GM19025 (cell line): ENCODE measurements around the gene CFAP100.

Experiments
- ATAC-seq: cut with Tn5 transposase; IDR thresholded peaks from one replicate; pipeline ENCODE4 v1.9.1; 2021; ENCODE audit warnings: mild to moderate bottlenecking, low read depth, moderate library complexity; ENCODE audit not compliant: unreplicated experiment

Gene CFAP100

DNA sequence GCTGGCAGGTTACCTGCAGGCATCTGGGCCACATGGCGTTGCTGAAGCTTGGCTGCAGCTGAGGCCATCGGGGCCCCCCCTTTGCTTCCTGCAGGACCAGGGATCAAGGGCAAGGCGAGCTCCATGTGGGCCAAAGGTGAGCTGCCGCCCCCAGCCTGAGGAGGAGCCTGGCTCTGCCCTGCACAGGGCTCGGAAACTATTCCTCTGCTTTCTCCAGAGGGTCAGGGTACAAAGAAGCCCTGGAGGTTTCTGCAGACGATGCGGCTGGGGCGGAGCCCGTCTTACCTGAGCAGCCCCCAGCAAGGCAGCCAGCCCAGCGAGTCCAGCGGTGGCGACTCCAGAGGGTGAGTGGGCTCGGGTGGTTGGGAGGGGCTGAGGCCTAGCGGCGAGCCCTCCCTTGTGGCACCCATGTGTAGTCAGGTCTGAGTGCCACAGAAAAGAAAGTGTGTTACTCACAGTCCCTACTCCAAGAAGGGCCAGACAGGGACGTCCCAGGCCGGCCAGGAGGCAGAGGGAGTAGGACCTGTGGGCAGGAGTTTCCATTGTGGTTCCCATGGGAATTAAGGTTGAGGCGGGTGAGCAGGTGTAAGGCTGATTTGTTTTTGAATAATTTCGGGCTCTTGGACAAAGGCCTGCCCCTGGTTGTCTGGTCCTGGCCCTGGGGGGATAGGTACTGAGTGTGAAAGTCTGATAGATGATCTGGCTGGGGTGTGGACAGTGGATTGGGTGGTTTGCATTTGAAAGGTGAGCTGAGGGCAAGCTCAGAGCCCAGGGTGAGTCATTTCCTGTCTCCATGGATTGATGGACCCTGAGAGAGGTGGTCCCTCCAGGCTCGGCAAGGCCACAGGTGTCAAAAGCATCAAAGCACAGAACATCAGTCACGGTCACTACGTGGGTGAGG, 25.4 kb downstream of the CFAP100 start:
- ATAC-seq, result no peak

DNA sequence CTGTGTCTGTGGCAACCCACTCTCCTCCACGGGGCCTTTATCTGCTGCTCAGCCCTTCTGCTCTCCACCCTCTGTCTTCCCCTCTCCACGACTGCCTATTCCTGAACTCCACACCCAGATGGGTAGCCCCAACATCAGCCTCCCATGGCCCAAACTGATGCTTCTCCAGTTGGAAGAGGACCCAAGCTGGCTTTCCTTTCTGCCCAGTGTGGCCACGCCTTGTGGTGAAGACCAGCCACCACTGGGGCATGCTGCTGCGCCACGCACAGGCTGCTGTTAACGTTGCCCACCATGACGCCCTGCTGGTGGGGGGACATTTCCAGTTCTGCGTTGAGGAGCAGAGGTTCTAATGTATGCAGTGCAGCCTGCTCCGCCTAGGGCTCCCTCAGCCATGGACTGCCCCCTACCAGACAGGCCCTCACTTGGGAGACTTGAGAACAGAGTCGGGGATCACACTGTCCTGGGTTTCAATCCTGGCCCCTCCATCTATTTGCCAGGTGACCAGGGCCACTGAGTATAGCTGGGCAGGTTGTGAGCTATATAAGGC, 26.9 kb downstream of the CFAP100 start:
- no peak for ATAC-seq

DNA sequence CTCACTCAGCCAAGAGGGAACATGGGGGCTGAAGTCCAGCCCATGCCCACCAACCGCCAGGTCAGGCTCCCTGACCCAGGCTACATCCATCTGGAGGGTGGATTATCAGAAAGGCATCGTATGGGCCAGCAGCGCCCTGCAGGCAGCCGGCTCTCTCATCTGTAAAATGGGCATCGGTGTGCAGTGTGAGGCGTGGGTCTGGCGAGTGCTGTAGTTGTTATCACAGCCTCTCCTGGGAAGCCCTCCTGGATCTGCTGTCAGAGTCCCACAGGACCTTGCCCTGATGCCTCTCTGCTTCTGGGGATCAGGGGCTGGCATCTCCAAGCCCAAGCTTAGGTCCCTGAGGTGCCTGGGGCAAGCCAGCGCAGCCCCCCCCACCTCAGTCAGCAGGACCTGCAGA, 27.4 kb downstream of the CFAP100 start:
- ATAC-seq, result no peak

DNA sequence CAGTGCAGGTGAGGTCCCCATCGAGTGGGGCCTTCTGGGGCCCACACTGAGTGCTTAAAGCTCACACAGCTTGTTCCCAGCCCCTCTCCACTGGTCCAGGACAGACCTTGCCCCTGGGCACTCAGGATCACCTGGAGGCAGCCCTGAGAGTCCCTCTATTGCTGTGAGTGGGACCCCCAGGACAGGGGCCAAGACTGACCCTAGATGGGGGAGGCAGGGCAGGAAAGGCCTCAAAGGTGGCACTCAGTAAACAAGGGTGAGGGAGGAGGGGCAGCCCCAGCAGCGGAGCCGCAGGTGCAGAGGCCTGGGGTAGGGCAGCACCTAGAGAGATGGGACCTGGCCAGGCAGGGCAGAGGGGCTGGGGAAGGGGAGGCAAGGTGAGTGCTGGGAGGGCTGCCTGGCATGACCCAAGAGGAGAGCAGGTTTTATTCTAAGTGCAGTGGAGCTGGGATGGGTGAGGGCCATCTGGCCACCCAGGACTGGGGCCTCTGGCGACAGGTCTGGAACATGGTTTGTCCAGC, 27.9 kb downstream of the CFAP100 start:
- no peak for ATAC-seq

DNA sequence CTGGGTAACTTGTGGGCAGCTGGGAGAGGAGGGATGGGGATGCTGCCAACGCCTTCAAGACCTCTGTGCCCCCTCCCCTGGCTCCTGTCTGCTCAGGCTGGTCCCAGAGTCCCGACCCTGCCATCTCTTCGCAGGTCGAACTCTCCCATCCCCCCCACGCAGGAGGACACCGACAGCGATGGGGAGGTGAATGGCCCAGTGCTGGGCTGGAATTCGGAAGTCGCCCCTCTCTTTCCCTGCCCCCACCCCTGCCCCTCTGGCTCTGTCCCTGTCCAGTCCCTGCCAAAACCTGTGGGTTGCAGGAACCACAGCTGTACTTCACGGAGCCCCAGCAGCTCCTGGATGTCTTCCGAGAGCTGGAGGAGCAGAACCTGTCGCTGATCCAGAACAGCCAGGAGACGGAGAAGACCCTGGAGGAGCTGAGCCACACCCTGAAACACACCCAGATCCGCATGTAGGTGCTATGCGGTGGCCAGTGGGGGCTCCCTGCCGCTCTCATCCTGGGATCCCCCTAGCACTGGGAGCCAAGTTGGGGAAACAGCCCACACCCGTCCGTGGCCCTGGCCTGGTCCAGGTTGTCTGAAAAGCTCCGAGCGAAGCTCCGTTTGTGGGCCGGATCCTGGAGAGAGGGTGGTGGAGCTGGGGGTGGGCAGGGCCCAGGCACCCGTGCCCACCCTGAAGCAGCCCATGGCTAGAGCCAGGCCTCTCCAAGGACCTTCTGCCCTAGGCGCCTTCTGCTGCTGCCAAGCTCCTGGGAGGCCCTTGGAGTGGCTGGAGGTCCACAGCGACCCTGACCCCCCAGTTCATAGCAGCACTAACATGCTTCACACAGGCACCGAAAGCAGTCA, 28.7 kb downstream of the CFAP100 start:
- ATAC-seq, result no peak

DNA sequence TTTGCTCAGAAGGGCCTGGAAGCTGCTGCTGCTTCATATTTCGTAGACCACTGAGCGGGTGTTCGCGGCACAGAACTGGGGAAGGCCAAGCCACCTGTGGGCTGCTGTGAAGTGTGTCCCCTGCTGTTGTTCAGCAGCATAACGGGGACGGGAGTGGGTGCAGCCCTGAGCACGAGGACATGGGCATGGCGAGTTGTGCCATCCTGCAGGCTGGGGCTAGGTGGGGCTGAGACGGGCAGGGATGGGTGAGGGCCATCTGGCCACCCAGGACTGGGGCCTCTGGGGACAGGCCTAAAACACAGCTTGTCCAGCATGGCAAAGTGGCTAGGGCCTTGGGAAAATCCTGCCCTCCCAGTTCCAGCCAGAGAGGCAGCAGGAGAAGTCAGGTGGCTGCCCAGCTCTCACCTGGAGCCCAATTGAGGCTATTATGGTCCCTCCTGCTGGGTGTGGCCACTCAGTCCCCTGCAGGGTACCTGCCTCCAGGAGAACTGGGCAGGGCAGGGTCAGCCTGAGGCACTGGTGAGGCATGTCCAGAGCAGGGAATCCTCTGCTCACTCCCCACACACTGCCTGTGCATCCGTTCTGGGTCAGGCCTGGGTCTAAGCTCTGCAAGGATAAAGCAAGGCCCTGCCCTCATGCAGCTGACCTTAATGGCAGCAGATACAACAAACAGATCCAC, 29.5 kb downstream of the CFAP100 start:
- ATAC-seq, result no peak

DNA sequence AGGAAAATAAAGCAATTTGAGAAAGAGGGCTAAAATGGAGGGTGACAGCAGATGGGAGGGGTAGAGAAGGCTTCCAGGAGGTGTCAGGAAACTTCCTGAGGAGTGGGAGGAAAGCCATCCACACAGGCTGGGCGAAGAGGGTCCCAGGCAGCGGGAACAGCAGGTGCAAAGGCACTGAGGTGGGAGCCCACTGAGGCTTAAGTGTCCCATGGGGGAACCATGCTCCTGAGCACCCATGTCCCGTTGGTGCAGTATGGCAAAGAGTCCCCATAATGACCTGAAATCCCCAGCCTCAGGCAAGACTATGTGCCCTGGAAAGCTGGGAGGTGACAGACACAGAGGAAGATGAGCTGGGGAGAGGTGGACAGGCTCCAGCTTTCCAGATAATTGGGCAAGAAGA, 30.0 kb downstream of the CFAP100 start:
- no peak for ATAC-seq

DNA sequence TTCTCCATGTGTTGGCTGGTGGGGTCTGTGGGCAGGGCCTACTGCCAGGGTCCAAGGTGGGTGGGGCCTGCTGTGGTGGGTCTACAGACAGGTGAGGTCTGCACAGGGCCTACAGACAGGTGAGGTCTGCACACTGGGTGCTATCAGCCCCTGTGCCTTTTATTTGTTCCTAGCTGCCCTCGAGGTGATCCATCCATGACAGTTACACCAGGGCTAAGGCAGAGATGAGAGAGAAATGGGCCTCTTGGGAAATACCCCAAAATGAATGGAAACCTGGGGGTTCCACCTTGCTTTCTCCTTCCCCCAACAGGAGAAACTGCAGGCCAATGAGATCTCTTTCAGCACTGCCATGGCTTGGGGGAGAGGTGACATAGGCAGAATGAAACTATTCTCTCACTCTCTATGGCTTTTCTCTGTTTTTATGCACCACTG, 36.4 kb downstream of the CFAP100 start:
- peak; percentile 75 for ATAC-seq

DNA sequence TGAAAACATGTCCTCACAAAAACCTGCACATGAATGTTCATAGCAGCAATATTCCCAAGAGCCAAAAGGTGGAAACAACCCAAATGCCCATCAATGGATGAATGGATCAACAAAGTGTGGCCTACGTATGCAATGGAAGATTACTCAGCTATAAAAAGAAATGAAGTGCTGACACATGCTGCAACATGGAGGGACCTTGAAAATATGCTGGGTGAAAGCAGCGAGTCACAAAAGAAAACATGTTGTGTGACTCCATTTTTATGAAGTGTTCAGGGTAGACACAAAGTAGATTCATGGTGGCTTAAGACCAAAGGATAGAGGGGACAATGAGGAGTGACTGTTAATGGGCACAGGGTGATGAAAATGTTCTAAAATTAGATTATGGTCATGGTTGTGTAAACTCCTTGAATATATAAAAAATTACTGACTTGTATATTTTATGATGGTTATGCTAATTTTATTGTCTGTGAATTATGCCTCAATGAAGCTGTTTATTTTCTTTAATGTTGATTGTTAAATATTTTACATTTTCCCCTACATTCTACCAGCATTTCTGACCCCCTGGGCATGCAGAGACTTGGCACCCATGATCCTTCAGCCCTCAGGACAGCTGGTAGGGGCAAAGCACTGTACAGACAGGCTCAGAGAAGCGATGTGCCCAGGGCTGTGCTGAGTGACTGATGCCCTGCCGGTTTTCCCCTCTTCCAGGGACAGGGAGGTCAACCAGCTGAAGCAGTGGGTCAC, 37.8 kb downstream of the CFAP100 start:
- ATAC-seq, result no peak

DNA sequence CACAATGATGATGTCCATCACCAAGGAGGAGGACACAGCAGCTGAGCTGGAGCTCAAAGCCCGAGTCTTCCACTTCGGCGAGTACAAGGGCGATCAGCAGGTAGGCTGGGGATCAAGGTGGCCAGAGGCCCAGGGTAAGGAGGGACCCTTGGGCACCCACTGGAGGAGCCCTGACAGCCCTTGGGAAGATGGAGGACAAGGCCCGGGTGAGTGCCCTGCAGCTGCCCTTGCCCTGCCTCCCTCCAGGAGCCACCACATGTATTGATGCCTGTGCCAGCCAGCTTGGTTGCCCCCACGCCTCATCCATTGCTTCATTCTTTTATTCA, 38.4 kb downstream of the CFAP100 start:
- no peak for ATAC-seq

DNA sequence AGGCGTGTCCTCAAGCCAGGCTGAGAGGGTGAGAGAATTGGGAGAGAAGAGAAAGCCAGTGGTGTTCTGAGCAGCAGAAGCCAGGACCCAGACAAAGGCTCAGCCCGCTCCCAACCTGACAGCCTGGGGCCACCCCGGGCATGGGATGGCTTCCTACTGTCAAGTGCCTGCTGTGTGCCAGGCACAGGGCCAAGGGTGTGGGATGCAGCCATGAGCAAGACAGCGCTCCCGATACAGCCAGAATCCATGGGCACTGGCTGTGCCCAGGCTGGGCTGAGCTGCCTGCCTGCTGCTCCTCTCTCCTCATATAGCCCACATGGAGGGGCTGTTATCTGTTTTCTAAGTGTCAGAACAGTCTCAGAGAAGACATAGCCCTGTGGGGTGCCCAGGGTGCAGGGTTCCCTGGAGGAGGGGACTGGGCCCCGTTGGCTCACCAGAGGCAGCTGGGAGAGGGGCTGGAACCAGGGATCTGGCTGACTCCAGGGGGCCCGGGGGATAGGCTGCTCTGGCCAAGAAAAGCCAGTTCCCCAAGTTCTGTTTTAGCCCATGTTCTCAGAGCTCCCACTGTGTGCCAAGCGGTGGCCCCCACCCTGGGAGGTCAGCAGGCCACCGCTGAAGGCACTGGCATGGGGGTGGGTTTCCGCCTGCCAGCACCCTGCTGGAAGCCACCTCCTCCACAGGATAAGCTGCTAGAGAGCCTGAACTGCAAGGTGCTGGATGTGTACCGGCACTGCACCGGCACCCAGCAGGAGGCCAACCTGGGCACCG, 39.0 kb downstream of the CFAP100 start:
- no peak for ATAC-seq

DNA sequence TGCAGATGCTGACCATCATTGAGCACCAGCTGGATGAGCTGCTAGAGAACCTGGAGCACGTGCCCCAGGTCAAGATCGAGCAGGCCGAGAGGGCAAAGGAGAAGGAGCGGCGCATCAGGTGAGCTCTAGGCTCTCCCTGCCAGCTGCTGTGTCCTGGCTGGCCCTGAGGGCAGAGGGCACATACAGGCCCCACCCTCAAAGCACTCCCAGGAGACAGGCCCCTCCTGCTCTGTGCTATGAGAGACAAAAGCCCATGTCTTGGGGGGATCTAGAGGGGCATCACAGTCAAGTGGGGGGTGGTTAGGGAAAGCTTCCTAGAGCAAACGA, 39.5 kb downstream of the CFAP100 start:
- ATAC-seq, result no peak

DNA sequence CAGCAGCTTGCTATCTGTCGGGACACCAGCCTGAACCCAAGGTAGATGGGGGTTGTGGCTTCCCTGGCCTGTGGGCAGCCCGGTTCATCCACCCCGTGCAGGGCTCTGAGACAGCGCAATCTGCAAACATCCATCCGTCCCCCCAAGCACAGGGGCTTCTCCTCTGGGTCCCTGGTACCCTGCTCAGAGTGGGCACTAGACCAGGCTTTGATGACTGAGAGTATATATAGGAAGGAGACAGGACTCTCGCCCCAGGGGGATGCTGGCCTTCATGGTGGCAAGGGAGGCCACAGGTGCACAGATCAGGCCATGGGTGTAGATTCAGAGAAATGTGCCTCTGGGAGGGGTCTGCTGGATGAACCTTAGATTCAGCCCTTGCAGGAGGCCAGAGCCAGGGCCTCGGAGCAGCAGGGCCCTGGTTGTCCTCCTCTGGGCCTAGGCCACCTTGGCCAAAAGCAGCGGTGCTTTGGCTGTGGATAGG, 40.3 kb downstream of the CFAP100 start:
- ATAC-seq, result no peak

DNA sequence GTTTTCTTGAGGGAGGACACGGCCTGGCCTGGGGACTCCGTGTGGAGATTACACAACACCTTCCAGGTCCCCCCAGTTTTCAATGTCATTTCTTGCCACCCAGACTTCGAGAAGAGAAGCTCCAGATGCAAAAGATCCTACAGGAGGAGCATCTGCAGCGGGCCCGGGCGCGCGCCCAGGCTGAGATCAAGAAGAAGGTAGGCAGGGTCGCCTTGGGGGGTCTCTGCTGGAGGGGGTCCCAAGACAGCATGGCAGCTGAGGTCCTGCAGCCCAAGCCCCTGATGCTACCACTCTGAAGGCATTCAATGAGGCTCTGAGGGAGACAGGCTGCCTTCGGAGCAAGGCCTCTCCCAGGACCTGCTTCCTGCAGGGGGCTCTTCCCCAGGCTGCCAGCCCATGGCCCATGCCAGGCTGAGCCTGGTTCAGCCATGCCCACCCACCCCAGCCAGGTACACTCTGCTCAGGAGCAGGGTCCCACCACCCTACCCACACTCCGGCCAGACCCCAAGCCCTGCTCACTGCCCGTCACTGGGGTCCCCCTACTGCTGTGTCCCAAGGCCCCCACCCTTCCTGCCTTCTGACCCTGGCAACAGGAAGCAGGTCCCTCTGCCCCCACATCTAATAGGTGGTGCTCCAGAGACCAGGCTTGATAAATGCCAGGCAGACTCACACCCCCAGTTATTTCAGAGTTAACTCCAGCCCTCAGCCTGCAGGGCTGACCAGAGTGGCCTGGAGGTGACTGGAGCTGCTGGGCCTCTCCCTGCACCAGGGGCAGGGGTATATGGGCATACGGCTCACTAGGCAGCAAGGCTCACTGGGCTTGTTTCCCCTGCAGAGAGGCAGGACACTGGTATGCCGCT, 41.0 kb downstream of the CFAP100 start:
- no peak for ATAC-seq

DNA sequence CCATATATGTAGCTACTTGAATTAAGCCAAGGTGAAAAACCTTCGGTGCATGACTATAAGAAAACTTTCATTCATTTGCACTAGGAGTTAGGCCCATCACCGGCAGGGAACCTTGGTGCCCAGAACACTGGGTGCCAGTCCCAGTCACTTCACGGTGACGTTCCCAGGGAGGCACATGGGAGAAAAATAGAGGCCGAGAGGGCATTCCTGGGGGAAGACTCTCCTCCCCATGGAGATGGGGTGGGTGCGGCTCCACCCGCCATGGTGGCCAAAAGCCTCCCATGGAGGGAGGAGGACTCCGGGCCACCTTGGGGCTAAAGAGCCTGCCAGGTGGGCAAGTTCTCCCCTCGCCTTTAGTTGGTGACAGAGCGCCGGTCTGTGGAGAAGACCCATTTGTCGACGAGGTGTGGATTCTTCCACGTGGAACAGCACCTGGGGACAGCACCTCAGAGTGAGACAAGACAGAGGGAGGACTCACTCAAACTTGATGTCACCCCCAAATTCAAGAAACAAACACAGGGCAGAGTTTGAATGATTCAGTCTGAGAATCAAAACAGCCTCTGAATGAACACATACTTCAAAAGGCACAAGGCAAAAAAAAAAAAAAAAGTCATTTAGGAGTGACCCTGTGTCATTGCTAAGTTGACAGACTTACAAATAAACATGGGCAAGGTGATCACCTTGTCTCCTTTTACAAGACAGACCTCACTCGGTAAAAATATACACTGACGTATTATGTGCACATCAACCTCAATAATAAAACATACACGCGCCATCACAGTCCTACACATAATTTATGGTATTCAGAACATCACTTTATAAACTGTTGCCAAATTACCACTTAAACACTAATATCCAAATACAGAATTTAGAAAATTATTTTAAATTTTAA, 42.4 kb downstream of the CFAP100 start:
- no peak for ATAC-seq

DNA sequence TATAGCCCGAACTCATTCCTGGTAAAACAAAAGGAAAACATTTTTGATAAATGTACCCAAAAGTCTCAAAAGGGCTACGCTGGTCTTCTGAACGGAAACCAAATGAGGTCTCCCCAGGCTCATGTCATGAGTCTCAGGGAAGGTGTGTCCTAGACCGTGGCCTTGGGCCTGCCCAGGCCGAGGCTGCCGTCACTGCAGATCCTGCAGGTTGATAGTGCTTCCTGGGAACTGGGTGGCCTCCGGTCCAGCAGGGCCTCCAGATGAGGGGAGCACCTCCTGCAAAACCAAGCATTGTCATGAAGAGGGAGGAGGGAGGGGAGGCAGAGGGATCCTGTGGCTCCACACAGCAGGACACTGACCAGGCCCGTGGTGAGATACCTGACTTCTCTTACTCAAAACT, 43.5 kb downstream of the CFAP100 start:
- no peak for ATAC-seq

DNA sequence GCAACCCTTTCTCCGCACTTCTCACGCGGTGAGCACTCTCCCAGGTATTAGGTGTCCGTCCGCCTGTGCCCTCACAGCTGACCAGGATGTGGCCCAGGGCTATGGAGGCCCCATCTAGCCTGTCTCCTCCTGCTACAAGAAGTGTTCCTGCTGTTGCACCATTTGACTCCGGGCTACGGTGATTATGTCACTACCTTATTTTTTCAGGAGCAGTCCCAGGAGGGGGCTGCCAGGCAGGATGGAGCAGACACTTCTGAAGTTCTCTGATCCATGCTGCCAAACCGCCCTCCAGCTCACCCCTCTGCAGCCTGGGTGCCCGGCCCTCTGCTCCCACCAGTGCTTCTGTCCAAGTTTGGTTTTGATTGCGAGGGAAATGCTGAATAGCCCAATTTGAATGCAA, 44.0 kb downstream of the CFAP100 start:
- ATAC-seq, result no peak
